ENCODE data around the gene IL36B.

The IL36B gene

DNA sequence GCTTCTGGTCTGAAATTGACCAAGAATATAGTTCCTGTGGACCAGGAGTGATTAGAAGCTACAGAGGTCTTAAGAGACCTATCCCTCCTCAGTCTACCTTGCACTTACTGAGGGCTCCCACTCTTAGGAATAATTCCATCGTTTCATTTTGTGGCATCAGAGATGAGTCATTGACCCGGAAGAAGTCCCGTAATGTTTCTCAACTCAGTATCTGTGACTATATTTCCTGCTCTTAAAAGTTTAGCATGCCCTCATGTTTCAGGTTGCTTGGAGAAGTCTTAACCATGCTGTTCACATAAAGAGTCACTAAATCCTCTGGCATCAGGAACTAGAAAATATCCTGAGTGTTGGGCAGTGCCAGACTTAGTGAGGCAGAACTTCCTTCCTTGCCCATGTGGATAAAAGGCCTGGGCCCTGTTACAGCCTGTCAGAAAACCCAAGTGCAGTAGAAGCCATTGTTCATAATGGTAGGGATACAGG is 47.6 kb downstream of the IL36B start, which contains the start of gene IL36A:
TSS of gene IL36A (plus strand) at position 430 of the 480 bp plus-strand sequence. CDS start 413 bp downstream, outside the sequence.
- no peak for DNase-seq

DNA sequence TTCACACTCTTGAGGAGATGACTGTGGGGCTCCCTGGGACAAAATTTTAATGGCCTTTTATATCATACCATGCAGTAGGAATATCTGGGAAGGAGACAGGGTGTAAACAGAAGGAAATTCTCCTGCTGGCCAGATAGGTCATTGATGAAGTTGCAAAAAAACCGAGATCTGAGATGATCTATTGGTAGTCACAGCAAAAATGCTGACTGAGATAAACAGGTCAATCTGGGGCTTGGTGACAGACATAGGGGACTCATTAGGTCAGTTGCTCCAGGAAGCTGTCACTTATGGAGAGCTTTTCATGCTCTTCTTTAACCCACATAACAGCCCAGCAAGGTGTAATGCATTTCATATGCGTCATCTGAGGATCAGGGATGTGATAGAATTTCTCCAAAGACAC is 50.0 kb downstream of the IL36B start:
- no peak for DNase-seq

DNA sequence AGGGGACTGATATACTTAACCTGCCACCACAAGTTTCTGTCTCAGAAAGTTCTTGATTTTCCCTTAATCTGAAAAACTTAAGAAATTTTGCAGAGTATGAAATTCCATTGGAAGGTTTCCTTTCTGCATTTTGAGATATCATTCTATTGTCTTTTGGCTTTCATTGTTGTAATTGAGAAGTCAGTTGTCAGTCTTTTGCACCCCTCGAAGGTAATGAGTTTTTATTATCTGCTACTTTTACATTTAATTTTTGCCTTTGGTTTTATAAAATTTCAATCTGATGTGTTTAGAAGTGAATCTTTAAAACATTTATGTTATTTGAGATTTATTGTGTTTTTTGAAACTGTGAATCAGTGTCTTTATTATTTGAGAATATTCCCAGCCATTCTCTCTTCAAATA is 52.2 kb downstream of the IL36B start:
- no peak for DNase-seq

DNA sequence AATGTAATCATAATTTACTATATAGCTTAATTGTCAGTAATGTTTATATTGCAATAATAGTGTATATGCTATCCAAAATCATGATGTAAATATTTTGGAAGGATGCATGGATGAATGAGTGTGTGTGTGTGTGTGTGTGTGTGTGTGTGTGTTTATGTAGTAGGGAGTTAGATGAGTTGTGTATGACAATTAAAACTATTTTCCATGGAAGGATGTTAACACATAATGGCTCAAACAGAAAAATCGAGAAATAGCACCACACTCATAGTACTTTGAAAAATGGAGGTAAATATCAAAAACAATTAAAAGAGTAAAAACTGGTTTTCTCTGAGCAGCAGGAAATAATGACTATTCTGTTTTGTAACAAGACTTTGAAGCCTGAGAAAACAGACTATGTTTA is 55.5 kb downstream of the IL36B start:
- no peak for DNase-seq

DNA sequence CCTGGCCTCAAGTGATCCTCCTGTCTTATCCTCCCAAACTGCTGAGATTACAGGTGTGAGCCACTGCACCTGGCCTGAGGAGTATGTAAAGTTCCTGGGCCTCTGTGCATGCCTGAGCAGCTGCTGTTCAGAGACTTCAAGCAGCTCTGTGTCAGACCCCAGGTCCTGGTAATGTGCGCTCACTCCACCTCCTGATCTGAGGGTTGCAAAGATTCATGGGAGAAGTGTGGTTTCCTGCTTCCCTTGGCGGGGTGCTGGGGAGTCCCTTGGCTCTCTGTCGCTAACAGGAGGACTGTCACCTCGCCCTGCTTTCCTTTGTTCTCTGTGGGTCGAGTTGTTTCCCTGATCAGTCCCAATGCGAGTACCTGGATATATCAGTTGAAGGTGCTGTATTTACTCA is 56.0 kb downstream of the IL36B start:
- peak; percentile 63 for DNase-seq

- DNase-seq: no peak
These were observed 57.2 kb downstream of the IL36B start for GRCh38 chr2:112995346-112995920.

DNA sequence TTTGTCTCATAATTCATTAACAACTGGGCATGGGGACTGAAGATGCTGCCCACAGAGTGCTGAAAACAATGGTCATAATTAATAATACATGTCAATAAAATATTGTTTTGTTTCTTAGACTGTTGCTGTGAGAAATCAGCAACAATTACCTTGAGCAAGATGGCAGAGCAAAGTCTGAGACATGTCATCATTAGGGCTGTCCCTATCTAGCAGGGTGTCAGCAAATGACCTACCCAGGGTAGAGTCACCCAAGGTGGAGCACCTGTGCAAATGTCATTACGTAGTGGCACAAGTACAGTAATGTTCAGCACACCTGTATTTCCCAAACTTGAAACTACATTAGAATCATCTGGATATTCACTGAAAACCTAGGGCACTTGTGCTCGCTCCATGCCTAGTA is 58.0 kb downstream of the IL36B start:
- DNase-seq: no peak

- no peak for DNase-seq
These were observed 58.8 kb downstream of the IL36B start for GRCh38 chr2:112993831-112994230.

- DNase-seq: no peak
These were observed 63.1 kb downstream of the IL36B start for GRCh38 chr2:112989611-112990010.

GRCh38 chr2:112985090-112985489 is 67.6 kb downstream of the IL36B start:
- DNase-seq: no peak

DNA sequence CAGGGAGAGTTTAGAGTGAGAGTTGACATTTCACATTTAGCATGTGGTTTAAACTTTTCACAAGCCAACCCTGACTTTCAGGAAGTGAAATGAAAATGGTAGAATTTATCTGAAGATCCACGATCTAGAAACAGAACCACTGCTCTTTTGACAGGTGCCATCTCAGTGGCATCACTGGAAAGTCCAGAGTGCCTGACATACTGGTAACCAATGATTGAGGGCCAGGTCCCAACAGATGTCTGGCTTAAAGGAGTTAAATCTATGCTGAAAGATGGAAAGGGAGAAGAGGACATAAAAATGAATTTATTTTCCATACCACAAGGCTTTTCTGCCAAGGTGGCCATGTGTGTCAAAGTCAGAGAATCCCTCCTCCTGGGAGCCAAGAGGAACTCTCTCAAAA is 72.1 kb downstream of the IL36B start:
- DNase-seq: no peak

GRCh38 chr2:112979731-112980130 is 72.9 kb downstream of the IL36B start:
- no peak for DNase-seq

GRCh38 chr2:112977559-112978056 is 75.1 kb downstream of the IL36B start, which contains the start of gene IL36G:
TSS of gene IL36G (plus strand) at chr2:112978006. CDS start at chr2:112978639, 633 bp downstream.
- DNase-seq: no peak

Measured in effector CD8-positive, alpha-beta T cell (primary cell).